HG03521 (cell line): ENCODE data around the gene TMEM256.

ENCODE experiments used
- ATAC-seq: cut with Tn5 transposase; IDR thresholded peaks from one replicate; pipeline ENCODE4 v1.9.1; 2021; ENCODE audit warnings: mild to moderate bottlenecking, moderate library complexity; ENCODE audit not compliant: unreplicated experiment

TMEM256 gene

GRCh38 chr17:7408863-7409262 is 5.0 kb upstream of the TMEM256 start:
- no peak for ATAC-seq

- no peak for ATAC-seq
Observed at GRCh38 chr17:7408252-7408727, 4.4 kb upstream of the TMEM256 start.

GRCh38 chr17:7407485-7408251 is 3.8 kb upstream of the TMEM256 start, which contains the start of gene NLGN2:
Gene NLGN2, plus strand, starts transcription at chr17:7407845. Its CDS starts 411 bp downstream, at chr17:7408256.
- ATAC-seq: no peak

- ATAC-seq: no peak
Observed at GRCh38 chr17:7407082-7407481, 3.2 kb upstream of the TMEM256 start.

- ATAC-seq: no peak
Observed at GRCh38 chr17:7406235-7406825, 2.4 kb upstream of the TMEM256 start.

- no peak for ATAC-seq
Observed at GRCh38 chr17:7405350-7406234, 1.7 kb upstream of the TMEM256 start.

GRCh38 chr17:7404737-7405349 is 946 bp upstream of the TMEM256 start:
- peak; percentile 6 for ATAC-seq

- ATAC-seq: no peak
Observed at GRCh38 chr17:7403727-7403976, 245 bp downstream of the TMEM256 start.

- no peak for ATAC-seq
Observed at GRCh38 chr17:7403043-7403726, 712 bp downstream of the TMEM256 start.

- ATAC-seq: no peak
Observed at GRCh38 chr17:7398612-7399011, 5.3 kb downstream of the TMEM256 start.

GRCh38 chr17:7396147-7396546 is 7.8 kb downstream of the TMEM256 start:
- no peak for ATAC-seq

GRCh38 chr17:7394452-7395191 is 9.3 kb downstream of the TMEM256 start, which contains the start of gene PLSCR3:
Gene PLSCR3, minus strand, starts transcription at chr17:7394525. Its CDS starts 415 bp downstream, at chr17:7394110.
- ATAC-seq: peak; percentile 74

- ATAC-seq: peak; percentile 25
Observed at GRCh38 chr17:7393613-7394451, 10.1 kb downstream of the TMEM256 start.

GRCh38 chr17:7392696-7393612 is 10.9 kb downstream of the TMEM256 start:
- no peak for ATAC-seq

- no peak for ATAC-seq
Observed at GRCh38 chr17:7391307-7391706, 12.6 kb downstream of the TMEM256 start.

GRCh38 chr17:7389924-7390910 is 13.7 kb downstream of the TMEM256 start:
- ATAC-seq: no peak

GRCh38 chr17:7388856-7389255 is 15.0 kb downstream of the TMEM256 start:
- no peak for ATAC-seq
